OCI-LY7 (cell line): Measurements from ENCODE around the gene SMIM14. TPM values are rescaled to one million over a fixed set of nuclear protein-coding genes. Genes with fewer than 3 reads are reported as not detected.

Experiments used
- BruUV-seq: library from RNA; stranded (reverse); fragments of 400-500 nt; replicated peaks from 2 replicates; lab custom pipeline; 2021; lab: Mats Ljungman, UMichigan
- CTCF ChIA-PET: fragments of 300-600 bp; sonication (Branson Sonifier 250); formaldehyde crosslinking; loops from one replicate; lab custom pipeline; 2022; ENCODE audit warnings: antibody characterized with exemption; ENCODE audit not compliant: unreplicated experiment; lab: Charles Lee
- POLR2A ChIA-PET: fragments of 300-600 bp; sonication (Branson Sonifier 250); formaldehyde crosslinking; loops from one replicate; lab custom pipeline; 2022; ENCODE audit warnings: antibody characterized with exemption; lab: Charles Lee
- DNase-seq: peaks from one replicate; pipeline ENCODE4 v3.0.0-alpha.2; 2015; ENCODE audit warnings: low spot score
- H2AFZ ChIP-seq: fragments of 200-600 bp; sonication (generic), shearing (Covaris generic); 2 replicates; pipeline ENCODE4 v1.6.1; 2014; ENCODE audit warnings: mild to moderate bottlenecking, antibody characterized with exemption, low read length, moderate library complexity
- H3K27ac ChIP-seq: fragments of 200-600 bp; sonication (generic); 2 replicates; pipeline ENCODE4 v1.5.1; 2014; ENCODE audit warnings: mixed run types, low read depth, mild to moderate bottlenecking, moderate library complexity, low read length, inconsistent platforms; ENCODE audit not compliant: poor library complexity, severe bottlenecking
- H3K36me3 ChIP-seq: fragments of 200-600 bp; sonication (generic); 2 replicates; pipeline ENCODE4 v1.6.1; 2014; ENCODE audit warnings: mild to moderate bottlenecking, antibody characterized with exemption, low read length, moderate library complexity, mixed read lengths; ENCODE audit not compliant: insufficient read depth
- H3K4me1 ChIP-seq: fragments of 200-600 bp; sonication (generic); 2 replicates; pipeline ENCODE4 v1.5.1; 2014; ENCODE audit warnings: mild to moderate bottlenecking, low read length; ENCODE audit not compliant: insufficient read depth, poor library complexity, severe bottlenecking
- H3K4me2 ChIP-seq: fragments of 200-600 bp; sonication (generic); 2 replicates; pipeline ENCODE4 v1.6.1; 2014; ENCODE audit warnings: mild to moderate bottlenecking, low read length
- H3K4me3 ChIP-seq: fragments of 200-600 bp; sonication (generic); 2 replicates; pipeline ENCODE4 v1.5.1; 2014; ENCODE audit warnings: mild to moderate bottlenecking, low read depth, low read length; ENCODE audit not compliant: poor library complexity, severe bottlenecking
- H3K79me2 ChIP-seq: fragments of 200-600 bp; sonication (generic); 2 replicates; pipeline ENCODE4 v1.6.1; 2016; ENCODE audit warnings: low read depth, mild to moderate bottlenecking, low read length, moderate library complexity, mixed read lengths; ENCODE audit not compliant: insufficient read depth
- H3K9me2 ChIP-seq: fragments of 200-600 bp; sonication (generic); 2 replicates; pipeline ENCODE4 v1.6.1; 2016; ENCODE audit warnings: mild to moderate bottlenecking, low read length, mixed read lengths; ENCODE audit not compliant: insufficient read depth
- H3K9me3 ChIP-seq: fragments of 200-600 bp; sonication (generic); 2 replicates; pipeline ENCODE4 v1.6.1; 2014; ENCODE audit warnings: mild to moderate bottlenecking, mixed run types, low read length, mixed read lengths
- H4K20me1 ChIP-seq: fragments of 200-600 bp; sonication (generic); 2 replicates; pipeline ENCODE4 v1.6.1; 2014; ENCODE audit warnings: mild to moderate bottlenecking, antibody characterized with exemption, low read length, moderate library complexity, mixed read lengths; ENCODE audit not compliant: insufficient read depth
- CTCF ChIP-seq: fragments of 200-600 bp; sonication (generic); conservative IDR thresholded peaks from 2 replicates; pipeline ENCODE4 v1.5.1; 2014; ENCODE audit warnings: mild to moderate bottlenecking, antibody characterized with exemption, low read length, moderate library complexity, mixed read lengths
- EZH2phosphoT487 ChIP-seq: fragments of 200-600 bp; sonication (generic); IDR thresholded peaks from 2 replicates; pipeline ENCODE4 v1.6.1; 2018; ENCODE audit warnings: low read depth, borderline replicate concordance, mild to moderate bottlenecking, mixed run types, antibody characterized with exemption, low read length, moderate library complexity, mixed read lengths
- intact Hi-C: fragments of 100-400 bp; cut with micrococcal nuclease; formaldehyde crosslinking; loops from one replicate; pipeline ENCODE4 v1.10.0; 2022; ENCODE audit not compliant: unreplicated experiment
- total RNA-seq, 2 experiments: library from RNA; depleted of rRNA in 1 of 2; stranded (reverse); fragments of >200 nt in 1 of 2; shearing (Covaris generic) in 1 of 2; gene quantifications; 2 replicates each; pipeline ENCODE4 v1.2.3, GENCODE V29; 2014 to 2022

The SMIM14 gene
- total RNA-seq, 2 experiments from 2014 or later = 1.8 TPM; not detected in 1

- H3K9me2 ChIP-seq = no peaks in the 10 kb centered on the region
- CTCF ChIA-PET = interaction anchor here (0.9 kb wide), 1 partner anchor 99 kb away, joined by 4 read pairs; the partner anchor contains the start of gene UGDH
- POLR2A ChIA-PET = interaction anchor here (0.5 to 1.4 kb wide), 6 partner anchors 9 to 678 kb away, joined by 3 read pairs; partner anchors contain the start of genes UBE2K and UGDH
- H3K9me3 ChIP-seq = no peaks in the 10 kb centered on the region
- BruUV-seq = no TSS peak
- H3K4me3 ChIP-seq = no peak overlapping the region
- H3K36me3 ChIP-seq = no peaks in the 10 kb centered on the region
- no peak overlapping the region for H2AFZ ChIP-seq
- H3K27ac ChIP-seq = no peak overlapping the region
- H4K20me1 ChIP-seq = peaks cover 5% of the 10 kb centered on the region; the same call in 1 of the 2 replicates
- TF ChIP-seq CTCF (no peak), EZH2phosphoT487 (no peak)
- H3K79me2 ChIP-seq = no peaks in the 10 kb centered on the region
- peak; percentile 89 for DNase-seq
- intact Hi-C loops = no loop called here
- peaks cover 39% of the 10 kb centered on the region for H3K4me1 ChIP-seq
- H3K4me2 ChIP-seq = peak overlapping the region; percentile 57
Observed at GRCh38 chr4:39626261-39626660, 12.4 kb downstream of the SMIM14 start.

- CTCF ChIA-PET = no interaction called here
- Histone ChIP-seq H3K9me3 (no peaks in the 10 kb centered on the region), H3K36me3 (no peaks in the 10 kb centered on the region), H4K20me1 (peaks cover under 1% of the 10 kb centered on the region; the same call in 1 of the 2 replicates), H3K4me1 (peaks cover 12% of the 10 kb centered on the region), H3K9me2 (no peaks in the 10 kb centered on the region), H2AFZ (no peak overlapping the region), H3K4me2 (no peak overlapping the region), H3K27ac (no peak overlapping the region), H3K79me2 (no peaks in the 10 kb centered on the region), H3K4me3 (no peak overlapping the region)
- TF ChIP-seq EZH2phosphoT487 (no peak), CTCF (no peak)
- intact Hi-C loops = no loop called here
- DNase-seq = no peak
- POLR2A ChIA-PET = interaction anchor here (0.7 to 1.3 kb wide), 2 partner anchors 10 to 20 kb away, joined by 4 read pairs; no protein-coding TSS in a partner anchor
- BruUV-seq = no TSS peak
Observed at GRCh38 chr4:39621582-39621981, 17.1 kb downstream of the SMIM14 start.

- ChIA-PET POLR2A (interaction anchor here (0.6 to 1.3 kb wide), 3 partner anchors 11 to 297 kb away, joined by 3 to 4 read pairs (median 4); no protein-coding TSS in a partner anchor), CTCF (no interaction called here)
- Histone ChIP-seq H3K4me2 (no peak overlapping the region), H4K20me1 (no peaks in the 10 kb centered on the region), H3K9me2 (no peaks in the 10 kb centered on the region), H3K36me3 (no peaks in the 10 kb centered on the region), H3K4me3 (no peak overlapping the region), H3K4me1 (peaks cover 4% of the 10 kb centered on the region), H2AFZ (no peak overlapping the region), H3K9me3 (no peaks in the 10 kb centered on the region), H3K79me2 (no peaks in the 10 kb centered on the region), H3K27ac (no peak overlapping the region)
- no peak for DNase-seq
- TF ChIP-seq EZH2phosphoT487 (no peak), CTCF (no peak)
- intact Hi-C loops = no loop called here
- BruUV-seq = no TSS peak
Observed at GRCh38 chr4:39620551-39621313, 17.9 kb downstream of the SMIM14 start.
